Esophagus squamous epithelium (tissue), 4 donors: Measurements from ENCODE around the gene F7.

Experiments used
- CTCF ChIP-seq, 6 experiments: fragments of 450-650 bp in 4 of 6; fragments of 200-600 bp in 2 of 6; sonication (generic) in 2 of 6; IDR thresholded peaks; one replicate each; pipeline ENCODE4 v1.5.1; 2016 to 2019; ENCODE audit warnings: antibody characterized with exemption in 6 of 6, mild to moderate bottlenecking in 4 of 6, moderate library complexity in 4 of 6
- POLR2A ChIP-seq, 4 donors: fragments of 450-650 bp; IDR thresholded peaks; one replicate each; pipeline ENCODE4 v1.6.1; 2017; ENCODE audit warnings: antibody characterized with exemption in 4 of 4, mild to moderate bottlenecking in 4 of 4, moderate library complexity in 3 of 4

- no peak for TF ChIP-seq CTCF (IDR thresholded peaks at IDR 0.05)
- no peak for TF ChIP-seq POLR2A (IDR thresholded peaks at IDR 0.05)
Observed at GRCh38 chr13:113083402-113084061, 22.1 kb upstream of the F7 start.
